ENCODE measurements around the gene MED13L.

DNA sequence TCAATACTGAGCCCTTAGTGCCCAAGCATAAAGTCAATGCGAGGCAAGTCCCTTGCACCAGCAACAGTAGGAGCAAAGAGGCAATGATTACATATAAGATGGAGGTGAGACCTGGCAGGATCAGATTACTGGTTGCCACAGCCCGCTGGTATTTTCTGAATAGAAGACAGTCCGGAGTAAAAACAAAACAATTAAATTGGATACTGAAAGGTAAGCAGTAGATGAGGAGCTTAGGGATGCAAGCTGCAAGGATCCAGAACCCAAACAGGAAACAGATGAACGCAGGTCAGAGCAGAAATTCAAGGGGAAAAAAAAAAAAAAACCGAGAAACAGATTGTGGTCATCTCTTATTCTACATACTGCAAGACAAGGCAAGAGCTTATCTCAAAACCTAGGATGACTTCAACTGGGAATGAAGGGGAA is 119.6 kb downstream of the MED13L start:
- TF ChIP-seq, protein P1, sequence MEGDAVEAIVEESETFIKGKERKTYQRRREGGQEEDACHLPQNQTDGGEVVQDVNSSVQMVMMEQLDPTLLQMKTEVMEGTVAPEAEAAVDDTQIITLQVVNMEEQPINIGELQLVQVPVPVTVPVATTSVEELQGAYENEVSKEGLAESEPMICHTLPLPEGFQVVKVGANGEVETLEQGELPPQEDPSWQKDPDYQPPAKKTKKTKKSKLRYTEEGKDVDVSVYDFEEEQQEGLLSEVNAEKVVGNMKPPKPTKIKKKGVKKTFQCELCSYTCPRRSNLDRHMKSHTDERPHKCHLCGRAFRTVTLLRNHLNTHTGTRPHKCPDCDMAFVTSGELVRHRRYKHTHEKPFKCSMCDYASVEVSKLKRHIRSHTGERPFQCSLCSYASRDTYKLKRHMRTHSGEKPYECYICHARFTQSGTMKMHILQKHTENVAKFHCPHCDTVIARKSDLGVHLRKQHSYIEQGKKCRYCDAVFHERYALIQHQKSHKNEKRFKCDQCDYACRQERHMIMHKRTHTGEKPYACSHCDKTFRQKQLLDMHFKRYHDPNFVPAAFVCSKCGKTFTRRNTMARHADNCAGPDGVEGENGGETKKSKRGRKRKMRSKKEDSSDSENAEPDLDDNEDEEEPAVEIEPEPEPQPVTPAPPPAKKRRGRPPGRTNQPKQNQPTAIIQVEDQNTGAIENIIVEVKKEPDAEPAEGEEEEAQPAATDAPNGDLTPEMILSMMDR (conservative IDR thresholded peaks at IDR 0.05; ENCODE audit: low read length): no peak
- TF ChIP-seq EZH2phosphoT487 (IDR thresholded peaks at IDR 0.05; ENCODE audit: borderline replicate concordance, low read depth, low read length): no peak

Data from OCI-LY7 (cell line).